DMS79 (cell line): ENCODE results near the gene C11orf68.

Experiments
- DNase-seq: peaks from one replicate; lab custom pipeline; 2025; lab: John Stamatoyannopoulos, UW

Gene C11orf68

GRCh38 chr11:65890324-65891218, 28.3 kb downstream of the C11orf68 start, which contains the start of gene CCDC85B:
Gene CCDC85B, plus strand, starts transcription at chr11:65890673. Its CDS starts 111 bp downstream, at chr11:65890784.
- peak; percentile 89 for DNase-seq

- DNase-seq: peak; percentile 91
Observed at GRCh38 chr11:65888163-65888814, 30.6 kb downstream of the C11orf68 start, which contains the start of gene FIBP. Gene FIBP, minus strand, starts transcription at chr11:65888471. Its CDS starts 53 bp downstream, at chr11:65888418.

GRCh38 chr11:65887723-65888162, 31.1 kb downstream of the C11orf68 start:
- DNase-seq: no peak

GRCh38 chr11:65886826-65887722, 31.8 kb downstream of the C11orf68 start:
- DNase-seq: no peak

- DNase-seq: no peak
Observed at GRCh38 chr11:65885808-65886536, 32.9 kb downstream of the C11orf68 start.

- no peak for DNase-seq
Observed at GRCh38 chr11:65885231-65885630, 33.6 kb downstream of the C11orf68 start.

- no peak for DNase-seq
Observed at GRCh38 chr11:65884716-65885092, 34.2 kb downstream of the C11orf68 start.

GRCh38 chr11:65883786-65884715, 34.8 kb downstream of the C11orf68 start:
- no peak for DNase-seq

GRCh38 chr11:65883058-65883761, 35.7 kb downstream of the C11orf68 start:
- no peak for DNase-seq

- no peak for DNase-seq
Observed at GRCh38 chr11:65882120-65883057, 36.5 kb downstream of the C11orf68 start.

- DNase-seq: no peak
Observed at GRCh38 chr11:65880844-65881421, 37.9 kb downstream of the C11orf68 start.

- no peak for DNase-seq
Observed at GRCh38 chr11:65880027-65880426, 38.8 kb downstream of the C11orf68 start.

- DNase-seq: no peak
Observed at GRCh38 chr11:65879617-65880016, 39.2 kb downstream of the C11orf68 start, which contains the start of gene CTSW. Gene CTSW, plus strand, starts transcription at chr11:65879837. Its CDS starts 18 bp downstream, at chr11:65879855.

GRCh38 chr11:65873318-65874156, 45.3 kb downstream of the C11orf68 start:
- DNase-seq: no peak

- no peak for DNase-seq
Observed at GRCh38 chr11:65872586-65873317, 46.1 kb downstream of the C11orf68 start, which contains the start of gene EFEMP2. Gene EFEMP2, minus strand, starts transcription at chr11:65872800. Its CDS starts 446 bp downstream, at chr11:65872354.
